HG02623 (cell line): ENCODE data around the gene FRS3.

ENCODE experiments used
- ATAC-seq: cut with Tn5 transposase; IDR thresholded peaks from one replicate; pipeline ENCODE4 v1.9.1; 2021; ENCODE audit warnings: moderate library complexity; ENCODE audit not compliant: unreplicated experiment

Gene FRS3

DNA sequence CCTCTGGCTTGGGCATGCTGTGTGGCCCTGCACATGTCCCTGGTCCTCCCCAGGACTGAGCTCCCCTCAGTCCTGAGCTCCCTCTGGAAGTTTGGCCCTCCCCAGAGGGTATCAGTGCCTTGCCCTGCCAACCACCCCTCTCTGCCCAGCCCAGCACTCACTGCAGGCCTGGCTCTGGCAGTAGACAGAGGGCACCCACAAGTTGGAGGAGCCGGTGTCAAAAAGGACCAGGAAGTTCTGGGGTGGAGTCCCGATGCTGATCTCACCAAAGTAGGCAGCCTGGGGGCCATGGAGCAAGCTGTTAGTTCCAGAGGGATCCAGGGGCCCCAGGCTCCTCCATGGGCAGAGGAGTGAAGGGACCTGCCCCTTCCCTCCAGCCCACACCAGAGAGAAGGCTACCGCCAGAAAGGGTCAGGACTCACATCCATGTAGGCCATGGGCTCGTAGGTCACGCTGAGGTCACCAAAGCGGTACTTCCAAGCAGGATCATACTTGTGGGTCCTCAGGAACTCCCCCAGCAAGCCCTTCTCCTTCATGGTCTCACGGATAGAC is 35.4 kb downstream of the FRS3 start:
- ATAC-seq: no peak

GRCh38 chr6:41743406-41744235 is 36.1 kb downstream of the FRS3 start:
- ATAC-seq: no peak

DNA sequence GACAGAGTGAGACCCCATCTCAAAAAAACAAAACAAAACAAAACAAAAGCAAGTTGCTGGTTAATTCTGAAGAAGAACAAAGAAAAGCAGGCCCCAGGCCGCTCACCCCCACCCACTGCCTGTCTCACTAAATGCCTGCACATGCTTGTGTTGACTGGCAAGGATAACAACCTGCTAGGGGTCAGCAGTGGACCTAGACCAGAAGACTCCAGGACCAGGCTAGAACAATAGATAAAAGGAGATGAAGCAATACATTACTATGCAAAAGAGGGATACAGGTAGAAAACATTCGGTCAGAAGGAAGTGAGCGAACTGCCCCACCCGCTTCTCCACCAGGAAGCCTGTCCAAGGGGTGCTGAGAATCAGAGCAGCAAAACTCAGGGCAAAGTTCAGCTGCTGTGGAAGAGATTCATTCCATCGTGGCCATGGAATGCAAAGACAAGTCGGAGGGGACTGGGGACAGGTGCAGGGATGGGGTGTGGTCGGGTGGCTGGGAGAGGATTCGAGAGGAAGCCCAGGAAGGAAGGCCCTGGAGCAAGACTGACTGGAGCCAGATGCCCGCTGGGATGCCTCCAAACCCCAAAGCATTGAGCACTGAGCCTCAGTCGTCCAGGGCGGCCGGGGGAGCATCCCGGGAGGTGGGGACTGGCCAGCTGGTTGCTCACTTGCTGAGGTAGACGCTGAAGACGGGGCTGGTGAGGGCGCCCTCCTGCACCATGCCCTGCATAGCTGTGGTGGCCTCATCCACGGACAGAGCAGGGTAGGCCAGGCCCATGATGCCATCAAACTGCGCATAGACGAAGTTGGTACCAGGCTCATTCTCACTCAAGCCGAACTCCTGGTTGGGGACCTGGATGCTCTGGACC is 37.8 kb downstream of the FRS3 start:
- ATAC-seq: no peak

DNA sequence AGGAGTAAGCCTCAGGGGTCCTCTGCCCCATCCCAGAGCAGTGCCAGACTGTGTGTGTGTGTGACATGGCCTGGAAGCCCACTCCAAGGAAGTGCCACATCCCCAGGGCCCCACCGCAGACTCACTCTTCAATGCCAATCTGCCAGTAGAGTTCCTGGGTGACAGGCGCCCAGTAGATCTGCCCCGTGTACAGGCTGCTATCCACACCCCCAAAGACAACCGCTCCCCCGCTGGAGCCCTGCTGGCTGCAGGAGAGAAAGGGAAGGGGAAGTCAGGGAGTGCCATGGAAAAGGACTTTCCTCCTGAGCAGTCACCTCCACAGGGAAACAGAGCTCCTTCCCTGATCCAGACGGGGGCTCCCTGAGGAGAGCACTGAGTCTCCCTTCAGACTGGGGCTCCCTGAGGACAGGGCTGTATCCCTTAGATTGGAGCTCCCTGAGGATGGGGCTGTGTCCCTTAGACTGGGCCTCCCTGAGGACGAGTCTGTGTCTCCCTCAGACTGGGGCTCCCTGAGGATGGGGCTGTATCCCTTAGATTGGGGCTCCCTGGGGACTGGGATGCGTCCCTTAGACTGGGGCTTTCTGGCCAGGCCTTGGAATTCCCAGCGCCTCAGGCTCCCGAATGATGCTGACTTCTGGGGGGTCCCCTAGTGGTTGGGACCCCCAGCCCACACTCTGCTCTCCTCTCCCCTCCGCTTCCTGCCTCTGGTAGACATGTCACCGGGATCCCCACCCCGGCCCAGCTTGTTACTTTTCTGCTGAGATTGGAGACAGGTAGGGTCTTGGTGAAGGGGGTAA is 39.1 kb downstream of the FRS3 start:
- ATAC-seq: no peak

- no peak for ATAC-seq
These were observed 40.7 kb downstream of the FRS3 start for GRCh38 chr6:41739041-41739440.

DNA sequence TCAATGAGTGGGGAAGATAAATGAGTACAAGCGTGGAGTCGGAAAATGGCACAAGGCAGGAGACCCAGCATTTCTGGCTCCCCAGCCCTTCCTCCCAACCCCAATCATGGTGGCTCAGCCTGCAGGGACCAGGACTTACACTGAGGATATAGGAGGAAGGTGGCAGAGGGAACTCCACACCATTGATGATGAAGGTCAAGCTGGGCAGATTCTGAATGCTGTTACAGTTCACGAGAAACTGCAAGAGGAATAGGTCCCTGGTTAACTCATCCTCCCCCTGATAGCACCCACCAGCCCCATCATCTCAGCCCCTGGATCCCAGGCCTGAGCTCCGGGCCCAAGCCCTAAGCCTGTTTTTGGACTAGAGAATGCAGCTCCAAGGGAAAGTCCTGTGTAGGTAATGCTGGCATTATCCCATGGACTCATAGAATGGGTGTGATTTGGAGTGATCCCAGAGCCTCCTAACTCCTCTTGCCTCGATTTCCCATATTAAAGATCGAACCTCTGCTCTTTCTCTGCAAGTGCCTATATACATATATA is 42.0 kb downstream of the FRS3 start:
- ATAC-seq: no peak

GRCh38 chr6:41736800-41737555 is 42.7 kb downstream of the FRS3 start:
- ATAC-seq: no peak

GRCh38 chr6:41736186-41736733 is 43.4 kb downstream of the FRS3 start:
- no peak for ATAC-seq

- ATAC-seq: peak; percentile 38
These were observed 44.1 kb downstream of the FRS3 start, which contains the start of gene TFEB for GRCh38 chr6:41735427-41736185. TSS of gene TFEB (minus strand) at chr6:41735608. CDS start at chr6:41691213, 44,395 bp downstream.

GRCh38 chr6:41734666-41735426 is 44.9 kb downstream of the FRS3 start:
- ATAC-seq: peak; percentile 14

GRCh38 chr6:41733707-41734665 is 45.7 kb downstream of the FRS3 start:
- ATAC-seq: peak; percentile 44

DNA sequence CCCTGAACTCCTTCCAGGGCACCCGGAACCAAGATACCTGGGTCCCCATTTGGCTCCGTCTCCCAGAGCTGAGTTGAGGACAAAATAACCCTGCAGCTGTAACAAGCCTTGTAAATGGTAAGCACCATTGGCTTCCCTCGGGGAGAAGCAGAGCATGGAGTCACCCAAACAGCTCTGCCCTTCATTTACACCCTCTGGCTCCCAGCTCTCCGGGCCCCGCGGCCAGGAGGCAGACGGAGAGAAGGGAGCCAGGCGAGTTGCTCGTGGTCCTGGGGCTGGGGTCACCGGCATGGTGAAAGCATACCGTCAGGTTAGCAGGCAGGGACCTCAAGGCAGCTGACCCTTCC is 46.4 kb downstream of the FRS3 start:
- ATAC-seq: no peak

GRCh38 chr6:41732591-41733359 is 46.9 kb downstream of the FRS3 start:
- ATAC-seq: peak; percentile 28

- no peak for ATAC-seq
These were observed 47.6 kb downstream of the FRS3 start for GRCh38 chr6:41732149-41732548.

DNA sequence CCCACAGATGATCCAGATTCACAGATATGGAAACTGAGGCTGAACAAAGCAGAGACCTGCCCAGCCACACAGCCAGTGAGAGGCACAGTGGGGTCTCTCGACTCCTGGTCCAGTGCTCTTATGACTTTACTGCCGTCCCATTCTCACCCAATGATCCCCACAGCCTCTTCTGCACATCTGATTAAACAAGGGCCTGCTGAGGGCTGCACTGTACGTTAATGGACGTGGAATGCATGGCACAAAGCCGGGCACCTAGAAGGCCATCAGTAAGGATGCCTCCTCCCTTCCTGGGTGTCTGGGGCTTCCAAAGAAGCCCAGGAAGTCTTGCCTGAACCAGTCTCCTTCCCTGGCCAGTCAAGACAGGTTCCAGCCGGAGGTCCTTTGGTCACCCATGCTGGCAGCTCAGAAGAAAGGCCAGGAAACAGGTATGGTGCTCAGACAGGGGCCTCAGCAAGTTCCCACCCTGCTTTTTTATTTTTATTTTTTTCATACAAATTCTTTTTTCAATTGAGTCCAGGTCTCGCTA is 48.1 kb downstream of the FRS3 start:
- no peak for ATAC-seq
